ENCODE results near the gene MAN1C1.
"Not testable (repeated sequence)": the region's sequence is repeated elsewhere in the genome, so short reads cannot be mapped to it uniquely, and the experiment has no call there.

Gene MAN1C1

DNA sequence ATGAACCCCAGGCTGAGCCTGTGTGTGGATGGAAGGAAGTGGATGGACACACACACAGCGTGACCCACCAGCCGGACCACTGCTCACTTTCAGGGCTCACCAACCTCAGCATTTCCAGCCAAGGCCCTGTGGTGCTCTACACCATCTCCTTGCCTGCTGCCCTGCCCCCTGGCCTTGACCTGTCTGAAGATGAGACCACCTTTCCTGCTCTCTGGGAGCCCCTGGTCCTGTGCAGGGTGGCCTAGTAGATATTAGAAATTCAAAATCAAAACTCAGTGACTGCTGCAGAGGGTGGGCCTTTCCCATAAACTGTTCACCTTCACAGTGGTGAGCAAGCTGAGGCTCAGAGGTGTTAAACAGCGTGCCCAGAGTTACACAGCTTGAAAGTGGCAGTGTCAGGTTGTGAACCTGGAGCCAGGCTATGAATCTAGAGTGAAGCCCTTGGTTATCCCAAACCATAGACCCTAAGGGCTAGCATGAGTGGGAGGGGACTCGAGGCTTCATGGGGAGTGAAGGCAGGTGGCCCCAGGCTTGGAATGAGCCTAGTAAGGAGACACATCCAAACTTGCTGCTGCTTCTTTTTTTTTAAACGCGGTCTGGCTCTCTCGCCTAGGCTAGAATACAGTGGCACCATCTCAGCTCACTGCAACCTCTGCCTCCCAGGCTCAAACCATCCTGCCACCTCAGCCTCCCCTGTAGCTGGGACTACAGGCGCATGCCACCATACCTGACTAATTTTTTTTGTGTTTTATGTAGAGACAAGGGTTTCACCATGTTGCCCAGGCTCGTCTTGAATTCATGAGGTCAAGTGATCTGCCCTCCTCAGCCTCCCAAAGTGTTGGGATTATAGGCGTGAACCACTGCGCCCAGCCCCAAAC lies 41.5 kb downstream of the MAN1C1 start:
- DNase-seq (ENCODE audit: low spot score), result no peak

DNA sequence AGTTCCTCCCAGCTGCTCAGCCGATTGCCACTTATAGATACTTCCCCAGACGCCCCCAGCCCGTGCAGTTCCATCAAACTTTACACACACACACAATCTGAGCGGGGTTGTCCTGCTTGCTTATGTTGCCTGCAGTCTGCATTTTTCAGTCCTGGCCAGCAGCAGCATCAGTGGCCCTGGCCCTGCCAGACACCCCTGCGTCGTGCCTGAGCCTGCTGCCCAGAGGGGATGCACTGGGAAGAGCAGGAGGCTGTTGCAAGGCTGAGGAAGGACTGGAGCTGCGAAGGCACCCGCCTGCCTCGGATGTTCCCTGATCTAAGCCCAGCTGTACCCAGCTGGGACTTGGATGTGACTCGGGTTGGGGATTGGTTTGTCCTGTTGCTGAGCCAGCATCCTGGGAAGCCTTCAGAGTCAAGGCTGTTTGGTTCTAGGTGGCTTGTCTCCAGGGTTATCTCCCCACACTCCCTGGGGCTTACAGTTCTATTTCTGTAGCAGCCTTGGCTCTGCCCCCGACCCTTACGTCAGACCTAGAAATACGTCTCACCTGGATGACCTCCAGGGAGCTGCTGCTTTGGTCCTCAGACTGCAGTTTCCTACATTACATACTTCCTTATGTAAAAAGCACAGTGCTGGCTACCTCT lies 42.3 kb downstream of the MAN1C1 start:
- no peak for DNase-seq (ENCODE audit: low spot score)

DNA sequence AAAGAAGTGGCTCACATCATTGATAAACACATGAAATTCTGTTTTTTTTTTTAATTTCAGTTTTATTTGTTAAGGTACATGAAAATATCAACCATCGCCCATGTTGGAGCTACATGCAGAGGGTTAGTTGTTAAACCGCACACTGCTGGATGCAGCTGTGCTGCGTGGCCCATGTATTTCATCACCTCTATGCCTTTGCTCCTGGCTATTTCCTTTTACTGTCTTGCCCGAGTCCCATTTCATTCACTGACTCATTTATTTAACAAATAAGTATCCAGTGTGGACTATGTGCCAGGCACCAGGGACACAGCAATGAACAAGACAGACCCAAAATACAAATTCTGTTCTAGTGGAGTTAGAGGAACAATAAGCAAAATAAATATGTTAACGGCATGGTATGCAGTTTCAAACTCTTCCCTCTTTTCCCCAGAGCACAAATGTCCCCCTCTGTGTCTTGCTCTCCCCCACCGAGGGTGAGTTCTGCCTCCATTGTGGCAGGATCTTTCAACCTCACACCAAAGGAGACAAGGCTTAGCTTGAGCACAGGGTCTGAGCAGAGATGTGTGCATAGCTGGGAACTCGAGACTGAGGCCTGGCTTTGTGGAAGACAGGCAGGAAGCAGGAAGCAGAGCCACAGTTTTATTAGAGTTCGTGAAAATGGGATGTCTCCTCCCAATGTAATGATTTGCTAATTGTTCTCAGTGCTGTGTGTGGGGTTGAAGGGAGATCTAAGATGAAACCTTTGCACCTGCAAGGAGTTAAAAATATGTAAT lies 44.6 kb downstream of the MAN1C1 start:
- no peak for DNase-seq (ENCODE audit: low spot score)

DNA sequence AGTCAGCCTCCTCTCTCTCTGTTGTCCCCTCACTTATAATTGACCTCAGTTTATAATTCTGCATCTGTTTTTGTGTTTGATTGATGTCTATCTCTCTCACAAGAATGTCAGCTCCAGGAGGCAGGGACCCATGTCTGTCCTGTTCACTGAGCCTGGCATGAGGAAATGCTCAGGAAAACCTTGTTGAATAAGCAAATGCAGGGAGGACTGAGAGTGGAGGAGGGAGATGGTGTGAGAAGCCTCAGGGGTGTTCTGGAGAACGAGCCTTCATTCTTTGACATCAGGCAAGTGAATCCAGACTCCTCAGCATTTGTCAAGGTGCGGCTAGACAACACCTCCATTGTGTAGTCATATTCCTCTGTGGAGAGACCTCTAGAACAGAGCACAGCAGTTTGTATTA lies 45.5 kb downstream of the MAN1C1 start:
- DNase-seq (ENCODE audit: low spot score), result no peak

DNA sequence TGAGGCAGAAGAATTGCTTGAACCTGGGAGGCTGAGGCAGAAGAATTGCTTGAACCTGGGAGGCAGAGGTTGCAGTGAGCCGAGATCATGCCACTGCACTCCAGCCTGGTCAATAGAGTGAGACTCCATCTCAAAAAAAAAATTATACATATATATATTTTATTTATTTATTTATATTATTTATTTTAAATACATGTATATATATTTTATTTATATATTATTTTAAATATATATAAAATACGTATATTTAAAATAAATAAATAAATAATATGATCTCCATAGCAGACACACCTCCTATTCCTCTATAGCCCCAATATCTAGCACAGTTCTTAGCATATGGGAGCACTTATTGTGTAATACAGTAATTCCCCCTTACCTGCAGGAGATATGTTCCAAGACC lies 46.4 kb downstream of the MAN1C1 start:
- not testable (repeated sequence) for DNase-seq (ENCODE audit: low spot score)

DNA sequence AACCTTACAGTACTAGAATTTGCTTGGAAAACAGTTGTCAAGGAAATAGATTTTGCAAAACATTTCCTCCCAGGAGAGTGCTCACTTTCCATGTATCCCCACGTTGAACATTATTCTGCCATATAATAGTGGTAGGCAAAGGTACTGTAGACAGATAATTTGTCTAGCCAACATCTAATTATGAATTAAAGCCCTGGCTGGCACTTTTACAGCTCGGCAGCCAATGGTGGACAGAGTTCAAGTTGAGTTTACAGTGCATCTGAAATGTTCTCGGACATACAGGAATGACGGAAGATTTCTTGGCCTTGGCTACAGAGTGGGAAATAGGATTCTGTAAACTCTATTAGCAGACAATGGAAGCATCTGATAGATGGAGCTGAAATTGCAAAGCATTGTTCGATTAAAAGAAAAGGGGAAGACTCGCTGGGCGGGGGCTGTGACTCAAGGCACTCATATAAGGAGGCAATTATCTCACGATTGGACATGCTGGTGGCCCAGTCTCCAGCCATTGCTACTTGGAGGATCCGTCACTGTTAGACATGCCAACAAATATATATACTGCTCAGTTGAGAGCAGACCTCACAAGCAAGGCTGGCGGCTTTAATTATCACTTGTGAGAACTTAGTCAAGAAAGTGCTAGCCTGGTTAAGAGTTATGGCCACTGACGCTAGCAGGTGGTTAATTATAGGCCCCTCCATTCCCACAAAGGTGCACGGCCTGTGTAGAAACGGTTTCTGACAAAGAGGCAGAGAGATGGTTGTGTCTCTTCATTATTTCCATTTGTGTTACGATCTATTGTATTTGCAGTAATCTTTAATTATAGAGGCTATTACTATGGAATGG lies 48.0 kb downstream of the MAN1C1 start:
- DNase-seq (ENCODE audit: low spot score), result no peak

DNA sequence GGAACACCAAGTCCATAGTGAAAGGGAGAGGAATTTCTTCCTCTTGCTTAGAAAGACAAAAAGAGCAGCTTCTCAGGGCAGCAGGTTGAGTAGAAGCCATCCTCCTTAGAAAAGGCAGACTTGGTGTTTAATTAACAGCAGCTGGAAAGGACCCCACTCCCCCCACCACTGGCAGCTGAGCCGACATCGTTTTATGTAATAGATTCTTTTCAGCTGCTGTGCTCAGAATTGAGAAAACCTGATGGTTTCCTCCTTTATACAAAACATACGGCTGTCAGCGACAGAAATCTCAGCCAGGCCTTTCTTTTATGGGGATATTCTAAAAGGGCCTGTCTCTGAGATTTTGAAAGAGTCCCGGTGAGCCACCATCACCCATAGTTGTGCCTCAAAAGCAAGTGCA lies 49.9 kb downstream of the MAN1C1 start:
- DNase-seq (ENCODE audit: low spot score), result no peak

DNA sequence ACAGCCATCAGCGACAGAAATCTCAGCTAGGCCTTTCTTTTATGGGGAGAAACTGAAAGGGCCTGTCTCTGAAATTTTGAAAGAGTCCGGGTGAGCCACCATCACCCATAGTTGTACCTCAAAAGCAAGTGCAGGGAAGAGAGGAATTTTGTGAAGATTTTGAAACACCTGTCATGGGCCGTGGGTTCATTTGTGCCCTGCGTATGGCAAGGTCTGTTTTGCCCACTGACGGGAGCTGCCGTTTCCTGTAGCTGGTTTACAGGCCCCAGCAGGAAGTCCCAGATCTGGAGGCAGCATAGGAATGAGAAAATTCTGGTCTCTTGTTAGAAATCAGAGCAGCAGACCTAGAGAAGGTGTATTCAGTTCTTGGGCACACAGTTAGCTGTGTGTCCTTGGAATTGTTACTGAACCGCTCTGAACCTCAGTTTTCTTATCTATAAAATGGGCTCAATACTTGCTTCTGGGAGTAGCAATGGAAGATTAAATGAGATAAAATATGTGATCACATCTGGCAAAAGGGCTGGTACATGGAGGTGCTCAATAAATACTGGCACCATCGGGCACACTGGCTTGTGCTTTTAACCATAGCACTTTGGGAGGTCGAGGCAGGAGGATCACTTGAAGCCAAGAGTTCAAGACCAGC lies 52.5 kb downstream of the MAN1C1 start:
- no peak for DNase-seq (ENCODE audit: low spot score)

DNA sequence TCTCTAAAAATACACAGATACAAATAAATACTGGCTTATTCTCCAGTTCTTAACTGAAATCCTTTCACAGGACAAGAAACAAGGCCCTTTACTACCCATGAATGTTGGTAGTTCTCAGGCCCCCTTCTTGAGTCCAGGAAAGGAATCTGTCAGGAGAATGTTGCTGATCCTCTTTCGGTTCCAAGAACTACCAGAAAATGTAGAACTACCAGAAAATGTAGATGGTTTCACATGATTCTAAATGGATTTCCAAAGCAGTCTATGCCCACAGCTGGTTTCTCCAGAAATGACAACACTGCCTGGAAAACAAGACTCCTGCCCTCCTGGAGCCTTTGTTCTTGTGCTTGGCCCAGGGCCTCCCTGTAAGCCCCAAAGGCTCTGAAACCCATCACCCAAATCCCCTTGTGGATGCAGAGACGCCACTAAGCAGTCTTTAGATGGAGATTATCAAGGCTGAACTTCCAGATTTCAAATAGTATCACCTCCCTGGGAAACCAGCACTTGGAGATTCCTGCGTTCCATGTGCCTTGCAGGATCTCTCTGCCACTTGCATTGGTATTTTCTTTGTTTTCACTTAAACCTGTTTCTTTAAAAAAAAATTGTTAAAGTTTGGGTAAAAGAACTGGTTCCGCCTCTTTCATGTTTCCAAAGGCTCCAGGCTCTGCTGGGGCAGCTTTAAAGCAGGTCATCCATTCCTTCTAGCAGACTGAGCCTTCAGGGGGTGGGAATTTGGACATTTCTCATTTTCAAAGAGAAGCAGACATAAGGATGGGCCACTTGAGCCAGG lies 53.4 kb downstream of the MAN1C1 start:
- no peak for DNase-seq (ENCODE audit: low spot score)

DNA sequence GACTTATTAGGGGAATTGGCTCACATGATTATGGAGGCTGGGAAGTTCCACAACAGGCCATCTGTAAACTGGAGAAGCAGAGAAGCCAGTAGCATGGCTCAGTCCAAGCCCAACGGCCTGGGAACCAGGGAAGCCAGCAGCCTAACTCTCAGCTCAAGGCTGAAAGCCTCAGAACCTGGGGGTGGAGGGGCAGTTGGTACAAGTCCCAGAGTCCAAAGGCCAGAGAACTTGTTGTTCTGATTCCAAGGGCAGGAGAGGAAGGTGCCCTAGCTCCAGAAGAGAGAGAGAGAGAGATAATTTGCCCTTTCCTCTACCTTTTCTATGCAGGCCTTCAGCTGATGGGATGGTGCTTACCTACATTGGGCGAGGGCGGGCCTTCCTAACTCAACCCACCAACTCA lies 55.3 kb downstream of the MAN1C1 start:
- DNase-seq (ENCODE audit: low spot score), result no peak

DNA sequence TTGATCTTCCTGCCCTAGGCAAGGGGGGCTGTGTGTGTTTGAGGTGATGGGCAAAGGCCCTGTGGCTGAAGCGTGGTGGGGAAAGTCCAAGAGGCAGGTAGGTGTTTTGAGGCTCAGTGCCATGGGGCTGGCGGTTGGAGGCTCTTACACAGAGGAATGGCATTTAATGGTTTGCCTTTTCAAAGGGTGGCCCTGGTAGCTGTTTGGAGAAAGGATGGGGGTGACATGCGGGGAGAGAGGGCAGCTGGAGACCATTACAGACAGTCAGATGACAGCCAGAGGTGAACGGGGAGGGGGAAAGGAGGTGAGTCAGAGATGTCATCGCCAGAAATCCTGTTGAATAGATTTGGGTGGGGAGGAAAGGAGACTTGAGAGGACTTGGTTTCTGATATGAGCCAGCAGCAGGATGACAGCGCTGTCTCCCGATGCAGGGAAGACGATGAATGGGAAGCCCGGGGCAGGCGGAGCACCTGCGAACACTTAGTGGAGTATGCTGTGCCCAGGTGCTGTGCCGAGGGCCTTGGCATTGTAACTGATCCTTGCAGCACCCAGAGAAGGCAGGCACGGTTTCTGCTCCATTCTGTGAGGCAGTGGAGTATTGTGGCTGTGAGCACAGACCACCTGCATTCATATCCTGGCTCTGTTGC lies 56.3 kb downstream of the MAN1C1 start:
- DNase-seq (ENCODE audit: low spot score), result no peak

DNA sequence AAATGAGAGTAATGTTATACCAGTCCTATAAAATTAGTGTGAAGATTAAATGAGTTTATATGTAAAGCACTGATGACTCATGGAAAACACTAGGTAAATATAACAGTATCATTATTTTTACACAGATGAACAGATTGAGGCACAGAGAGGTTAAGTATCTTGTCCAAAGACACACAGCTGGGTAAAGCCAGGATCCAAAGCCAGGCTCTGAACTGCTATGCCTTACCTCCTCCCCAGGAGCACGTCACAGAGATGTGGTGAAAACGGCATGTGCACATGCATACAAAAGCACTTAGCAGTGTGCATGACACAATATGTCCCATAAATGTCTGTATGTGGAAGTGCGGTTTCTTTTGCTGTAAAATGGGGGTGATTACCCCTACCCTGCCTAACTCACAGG lies 56.9 kb downstream of the MAN1C1 start:
- DNase-seq (ENCODE audit: low spot score), result no peak

DNA sequence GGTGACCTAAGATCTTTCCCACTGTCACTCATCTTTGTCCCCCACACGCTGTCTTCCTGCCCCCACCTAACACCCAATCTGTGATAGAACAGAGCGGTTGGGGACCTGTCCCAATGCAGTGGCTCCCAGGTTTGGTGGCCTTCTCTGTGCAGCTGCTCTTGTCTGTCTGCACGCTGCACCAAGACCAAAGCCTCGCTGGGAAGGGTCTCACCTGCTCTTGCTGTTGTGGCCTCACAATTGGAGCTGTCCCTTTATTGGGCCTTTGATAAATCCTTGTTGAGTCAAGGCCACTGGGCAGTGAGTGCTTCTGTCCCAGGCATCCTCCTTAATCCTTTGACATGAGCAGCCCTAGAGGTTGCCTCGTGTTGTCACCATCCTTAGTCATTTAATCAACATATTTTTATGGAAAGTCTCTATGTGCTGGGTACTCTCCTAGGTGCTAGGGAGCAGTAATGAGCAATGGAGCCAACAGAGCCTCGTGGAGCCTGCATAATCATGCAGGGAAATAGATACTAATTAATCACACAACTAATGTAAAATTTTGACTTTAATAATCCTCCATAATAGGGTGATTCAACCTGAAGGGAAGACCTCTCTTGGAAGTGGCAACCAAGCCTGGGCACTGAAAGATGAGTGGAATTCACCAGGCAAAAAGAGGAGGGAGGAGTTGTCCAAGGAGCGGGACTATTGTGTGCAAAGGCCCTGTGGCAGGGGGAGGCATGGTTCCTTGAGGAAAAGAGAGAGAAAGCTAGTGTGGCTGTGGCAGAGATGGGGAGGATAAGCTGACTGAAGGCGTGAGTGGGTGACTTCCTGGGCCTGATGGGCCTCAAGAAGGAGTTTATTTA lies 57.6 kb downstream of the MAN1C1 start:
- no peak for DNase-seq (ENCODE audit: low spot score)

DNA sequence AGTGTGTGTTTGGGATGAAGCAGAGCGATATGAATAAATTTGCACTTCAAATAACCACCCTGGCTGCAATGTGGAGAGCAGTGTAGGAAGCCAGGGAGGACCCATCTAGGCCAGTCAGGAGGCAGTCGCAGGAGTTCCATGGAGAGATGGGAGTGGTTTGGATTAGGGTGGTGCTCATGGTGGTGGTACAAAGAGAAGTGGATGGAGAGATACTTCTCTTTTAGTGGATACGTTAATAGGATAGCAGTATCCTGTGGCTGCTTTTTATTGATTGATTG lies 58.2 kb downstream of the MAN1C1 start:
- no peak for DNase-seq (ENCODE audit: low spot score)

DNA sequence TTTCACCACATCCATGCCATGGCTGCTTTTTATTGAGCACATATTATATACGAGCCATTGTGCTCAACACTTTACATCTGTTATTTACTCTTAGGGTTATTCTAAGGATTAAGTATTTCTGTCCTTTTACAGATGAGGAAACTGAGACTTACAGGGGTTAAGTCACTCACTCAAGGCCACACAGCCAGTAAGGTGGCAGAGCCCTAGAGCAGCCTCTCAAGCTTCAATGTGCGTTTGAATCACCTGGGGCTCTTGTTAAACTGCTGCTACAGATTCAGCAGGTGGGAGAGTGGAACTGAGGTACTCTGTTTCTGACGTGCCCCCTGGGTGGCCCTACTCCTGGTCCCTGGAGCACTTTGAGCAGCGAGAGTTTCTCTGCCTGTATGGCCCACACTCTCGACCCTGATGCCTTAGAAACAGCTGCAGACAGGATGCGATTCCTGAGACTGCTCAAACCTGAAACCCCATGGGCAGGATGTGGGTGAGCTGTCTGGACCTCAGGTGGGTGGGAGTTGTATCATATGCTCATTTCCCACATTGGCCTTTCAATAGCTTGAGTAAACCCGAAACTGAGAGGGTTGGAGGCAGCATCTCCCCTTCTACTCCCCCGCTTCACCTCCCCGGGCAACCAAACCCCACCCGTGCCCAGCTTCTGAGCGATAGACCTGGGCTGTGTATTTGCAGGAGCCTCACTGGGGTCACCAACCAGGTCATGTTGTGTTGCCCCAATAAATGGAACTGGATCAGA lies 59.3 kb downstream of the MAN1C1 start:
- no peak for DNase-seq (ENCODE audit: low spot score)

DNA sequence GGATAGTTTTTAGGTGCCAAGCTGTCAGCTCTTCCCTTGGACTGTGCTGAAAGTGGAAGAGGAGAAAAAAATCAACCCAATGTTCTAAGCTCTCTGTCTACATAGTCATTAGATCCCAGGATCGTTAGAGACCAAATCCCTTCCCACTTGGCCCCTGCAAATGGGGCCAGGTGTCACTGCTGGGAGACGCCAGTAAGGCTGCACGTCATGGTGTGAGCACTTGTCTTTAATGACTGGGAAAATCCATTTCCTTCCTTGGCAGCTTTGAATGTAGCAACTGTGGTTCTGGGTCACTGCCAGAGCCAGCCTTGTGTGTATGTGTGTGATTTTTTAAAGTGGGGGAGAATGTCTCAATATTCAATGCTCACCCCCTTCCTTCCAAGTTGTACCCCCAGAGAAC lies 59.9 kb downstream of the MAN1C1 start:
- DNase-seq (ENCODE audit: low spot score), result peak; percentile 48

DNA sequence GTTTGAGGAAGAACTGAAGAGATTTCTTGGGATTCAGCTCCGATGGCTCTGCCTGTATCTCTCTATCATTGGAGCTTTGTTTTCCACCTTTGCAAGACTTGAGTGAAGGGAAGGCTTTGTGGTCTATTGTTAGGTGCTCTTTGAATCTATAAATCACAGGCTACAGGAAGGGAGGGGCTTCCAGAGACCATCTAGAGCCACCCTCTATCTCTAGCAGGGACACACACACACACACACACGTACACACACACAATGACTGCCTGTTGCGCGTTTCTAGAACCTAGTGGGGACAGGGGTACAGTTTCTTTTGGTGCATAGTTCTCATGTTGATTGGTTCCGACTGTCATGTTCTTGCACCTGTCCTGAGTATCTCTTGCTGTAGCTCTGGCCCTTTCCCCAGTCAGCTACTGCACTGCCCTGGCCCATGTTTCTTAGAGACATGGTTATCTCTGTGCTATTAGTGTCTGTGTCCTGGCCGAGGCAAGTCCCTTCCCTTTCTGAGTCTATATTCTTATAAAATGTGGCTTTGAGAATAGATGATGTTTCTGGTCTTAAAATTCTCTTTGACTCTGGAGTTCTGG lies 60.7 kb downstream of the MAN1C1 start:
- no peak for DNase-seq (ENCODE audit: low spot score)

DNA sequence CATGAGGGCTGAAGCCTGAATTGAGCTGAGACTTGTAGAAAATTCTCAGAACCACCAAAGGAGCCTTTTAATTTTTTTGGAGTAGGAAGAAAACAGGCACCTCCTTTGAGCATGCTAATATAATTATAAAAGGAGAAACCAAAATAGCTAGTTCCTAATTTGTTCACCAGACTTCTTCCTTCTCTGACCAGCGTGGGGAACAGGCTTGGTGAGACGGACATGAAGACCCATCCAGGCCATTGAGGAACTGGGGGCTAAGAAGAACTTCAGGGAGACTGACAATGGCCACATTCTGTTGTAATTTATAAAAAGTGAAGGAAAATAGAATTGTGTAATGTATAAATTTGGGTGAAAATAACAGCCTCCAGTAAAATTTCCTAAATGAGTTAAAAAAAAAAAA lies 62.6 kb downstream of the MAN1C1 start:
- no peak for DNase-seq (ENCODE audit: low spot score)

Data from Ammon's horn (tissue), 1 donor.